HG02763 (cell line): ENCODE results near the gene SYT9.

Experiments used
- ATAC-seq: cut with Tn5 transposase; IDR thresholded peaks from one replicate; pipeline ENCODE4 v1.9.1; 2021; ENCODE audit warnings: mild to moderate bottlenecking, moderate library complexity; ENCODE audit not compliant: unreplicated experiment

The SYT9 gene

DNA sequence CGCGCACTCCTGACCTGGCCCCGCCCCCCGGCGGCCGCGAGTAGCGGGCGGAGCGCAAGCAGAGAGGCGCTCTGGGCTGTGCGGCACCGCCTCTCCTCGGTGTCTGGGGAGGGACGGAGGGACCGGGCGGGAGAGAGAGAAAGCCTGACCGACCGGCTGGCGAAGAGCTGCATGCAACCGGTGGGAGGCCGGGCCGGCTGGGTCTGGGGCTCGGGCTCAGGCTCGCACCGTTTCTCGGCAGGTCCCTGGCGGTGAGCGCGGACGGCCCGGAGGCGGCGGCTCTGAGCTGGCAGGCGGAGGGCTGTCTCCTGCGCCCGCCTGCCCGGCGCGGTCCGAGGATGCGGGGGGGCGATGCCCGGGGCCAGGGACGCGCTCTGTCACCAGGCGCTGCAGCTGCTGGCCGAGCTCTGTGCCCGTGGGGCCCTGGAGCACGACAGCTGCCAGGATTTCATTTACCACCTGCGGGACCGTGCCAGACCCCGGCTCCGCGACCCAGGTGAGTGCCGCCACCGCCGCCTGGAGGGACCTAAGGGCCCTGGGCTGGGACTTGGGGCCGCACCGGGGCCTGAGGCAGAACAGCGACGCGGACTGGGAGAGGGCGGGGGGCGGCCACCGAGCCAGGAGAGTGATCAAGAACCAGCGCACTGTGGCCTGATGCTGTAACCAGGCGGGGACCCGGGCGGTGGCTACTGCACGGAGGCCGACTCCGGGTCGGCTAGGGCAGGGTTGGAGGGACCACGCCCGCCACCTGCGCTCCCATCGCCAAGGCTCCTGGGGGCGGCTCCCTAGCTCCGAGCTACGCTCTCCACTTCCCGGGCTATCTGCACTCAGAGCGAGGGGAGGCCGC, at the start of gene SYT9:
TSS of gene SYT9 (plus strand) at position 69 of the 847 bp plus-strand sequence. CDS start at position 352, 283 bp downstream.
- ATAC-seq = no peak

- ATAC-seq = no peak
These were observed 49.3 kb upstream of the SYT9 start for GRCh38 chr11:7202412-7202811.

- no peak for ATAC-seq
These were observed 46.9 kb upstream of the SYT9 start for GRCh38 chr11:7204778-7205177.

- no peak for ATAC-seq
These were observed 43.3 kb upstream of the SYT9 start for GRCh38 chr11:7208391-7208790.

GRCh38 chr11:7219491-7219890, 32.2 kb upstream of the SYT9 start:
- ATAC-seq = no peak

- no peak for ATAC-seq
These were observed 31.1 kb upstream of the SYT9 start for GRCh38 chr11:7220636-7221035.

GRCh38 chr11:7222619-7223018, 29.1 kb upstream of the SYT9 start:
- ATAC-seq = no peak

GRCh38 chr11:7239877-7240276, 11.8 kb upstream of the SYT9 start:
- ATAC-seq = no peak

GRCh38 chr11:7245341-7245740, 6.4 kb upstream of the SYT9 start:
- no peak for ATAC-seq

- ATAC-seq = no peak
These were observed 5.5 kb upstream of the SYT9 start for GRCh38 chr11:7246179-7246578.

- ATAC-seq = no peak
These were observed 1.5 kb upstream of the SYT9 start for GRCh38 chr11:7250166-7250565.

DNA sequence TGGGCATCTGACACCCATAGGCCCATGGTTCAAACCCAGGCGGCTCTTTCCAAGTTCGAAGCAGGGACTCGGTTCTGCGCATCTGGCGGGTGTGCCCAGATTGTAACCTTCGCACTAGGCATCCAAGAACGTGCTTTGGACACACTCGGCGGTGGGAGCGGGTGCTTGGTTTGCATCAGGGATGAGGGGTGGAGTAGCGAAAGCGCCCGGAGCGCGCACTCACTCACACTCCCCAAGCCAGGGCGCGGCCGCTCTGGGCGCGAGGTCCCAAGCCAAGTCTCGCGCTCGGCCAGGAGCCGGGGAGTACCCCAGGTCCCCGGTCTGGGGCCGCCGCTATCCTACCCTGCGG, 243 bp upstream of the SYT9 start:
- no peak for ATAC-seq

- no peak for ATAC-seq
These were observed 1.0 kb downstream of the SYT9 start for GRCh38 chr11:7252683-7253213.

DNA sequence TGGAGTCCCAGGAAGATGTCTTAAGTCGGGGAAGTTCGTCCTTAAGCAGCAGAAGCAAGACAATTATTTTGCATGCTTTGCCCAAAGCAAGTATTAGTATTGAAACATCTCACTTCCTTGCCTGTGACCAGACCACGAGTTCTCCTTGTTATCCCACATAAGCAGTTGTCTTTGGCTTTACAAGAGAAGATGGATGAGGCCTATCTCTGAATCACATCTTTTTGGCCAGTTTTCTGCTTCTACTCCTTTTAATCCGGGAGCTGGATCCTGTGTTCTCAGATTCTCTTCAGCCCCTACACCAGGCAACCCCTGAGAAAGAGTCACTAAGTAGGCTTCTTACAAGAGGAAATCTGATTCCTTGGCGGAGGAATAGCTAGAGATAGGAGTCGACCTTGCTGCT, 2.1 kb downstream of the SYT9 start:
- ATAC-seq = no peak

DNA sequence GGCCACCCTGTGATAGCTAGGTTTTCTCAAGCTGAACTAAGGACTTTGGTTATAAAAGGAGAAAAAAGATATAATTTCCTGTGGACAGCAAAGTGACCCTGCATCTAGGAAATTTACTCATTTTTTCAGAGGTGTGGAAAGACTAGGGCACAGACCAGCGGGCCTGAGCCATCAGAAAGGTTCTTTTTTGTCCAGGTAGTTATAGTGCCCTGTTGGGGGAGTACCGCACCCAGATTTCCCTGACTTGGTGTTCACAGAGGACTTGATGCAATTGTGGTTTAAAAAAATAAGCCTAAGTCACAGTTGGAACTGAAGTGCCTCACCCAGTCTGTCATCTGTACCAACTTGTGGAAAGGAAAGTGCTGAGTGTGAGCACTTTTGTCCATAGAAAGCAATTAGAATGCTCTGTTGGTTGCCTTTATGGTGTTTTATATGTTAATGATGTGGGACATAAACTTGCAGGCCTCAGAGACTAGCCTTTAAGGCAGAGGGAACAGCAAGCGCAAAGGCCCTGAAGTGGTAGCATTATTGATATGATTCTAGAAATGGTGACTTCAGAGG, 3.1 kb downstream of the SYT9 start:
- ATAC-seq = no peak

DNA sequence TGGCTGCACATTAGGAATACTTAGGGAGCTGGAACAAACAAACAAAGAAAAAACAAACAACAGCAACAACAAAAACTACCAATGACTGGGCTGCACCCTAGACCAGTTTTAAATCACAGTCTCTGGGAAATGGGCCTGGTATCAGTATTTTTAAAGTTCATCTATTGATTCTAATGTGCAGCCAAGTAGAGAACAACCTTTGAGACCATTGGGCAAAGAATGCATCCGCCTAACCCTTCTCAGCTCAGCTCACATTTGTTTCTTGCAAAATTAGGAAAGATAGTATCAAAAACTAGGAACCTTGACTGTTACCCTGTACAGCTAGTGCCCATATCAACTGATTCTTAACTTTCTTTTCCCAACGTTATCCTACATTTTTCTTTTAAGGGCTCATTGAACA, 5.2 kb downstream of the SYT9 start:
- no peak for ATAC-seq

DNA sequence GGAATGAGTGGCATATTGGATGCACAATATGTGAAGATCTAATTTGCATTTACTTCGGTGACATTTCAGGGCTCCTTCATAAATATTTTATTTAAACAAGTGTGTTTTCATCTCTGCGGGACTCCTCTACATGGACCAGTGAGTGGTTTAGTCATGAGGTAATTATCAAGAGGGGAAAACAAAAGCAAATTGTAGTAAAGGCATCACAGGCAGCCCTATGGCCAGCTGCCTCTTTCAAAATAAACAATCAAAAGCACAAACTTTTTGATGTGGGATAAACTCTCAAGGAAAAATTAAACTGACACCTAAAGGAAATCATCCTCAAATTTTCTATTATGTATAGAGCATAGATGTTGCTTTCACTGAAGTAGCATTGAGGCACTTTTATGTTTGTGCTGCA, 6.0 kb downstream of the SYT9 start:
- no peak for ATAC-seq

DNA sequence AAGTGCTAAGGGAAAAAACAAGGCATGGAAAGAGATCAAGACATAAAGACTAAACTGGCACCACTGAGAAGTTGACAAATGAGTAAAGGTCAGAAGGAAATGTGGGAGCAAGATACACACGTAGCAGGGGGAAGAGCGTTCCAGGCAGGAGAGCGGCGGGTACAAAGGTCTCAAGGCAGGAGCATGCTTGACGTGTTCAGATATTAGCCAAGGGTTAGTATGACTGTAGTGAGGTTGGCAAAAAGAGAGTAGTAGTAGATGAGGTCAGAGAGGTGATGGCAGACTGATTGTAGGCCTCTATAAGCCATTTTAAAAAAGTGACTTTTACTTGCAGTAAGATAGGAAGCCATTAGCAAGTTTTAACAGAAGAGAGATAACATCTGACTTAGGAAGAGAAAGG, 9.9 kb downstream of the SYT9 start:
- no peak for ATAC-seq

DNA sequence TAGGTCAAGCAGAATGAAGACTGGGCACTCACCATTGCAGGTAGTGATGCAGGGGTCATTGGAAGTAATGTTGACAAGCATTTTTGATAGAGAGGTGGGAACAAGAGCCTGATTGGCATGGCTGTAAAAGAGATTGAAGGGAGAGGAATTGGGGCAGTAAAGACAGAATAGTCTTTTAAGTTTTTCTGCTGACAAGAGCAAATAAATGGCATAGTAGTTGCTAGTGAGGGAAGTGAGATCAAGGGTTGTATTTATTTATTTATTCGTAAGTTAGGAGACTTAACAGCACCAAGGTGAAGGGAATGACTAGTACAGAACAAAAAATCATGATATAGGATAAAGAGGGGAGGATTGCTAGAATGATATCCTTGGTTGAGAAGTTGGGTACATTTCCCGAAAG, 11.0 kb downstream of the SYT9 start:
- no peak for ATAC-seq

GRCh38 chr11:7263842-7264241, 12.1 kb downstream of the SYT9 start:
- no peak for ATAC-seq

- ATAC-seq = no peak
These were observed 17.1 kb downstream of the SYT9 start for GRCh38 chr11:7268758-7269157.

DNA sequence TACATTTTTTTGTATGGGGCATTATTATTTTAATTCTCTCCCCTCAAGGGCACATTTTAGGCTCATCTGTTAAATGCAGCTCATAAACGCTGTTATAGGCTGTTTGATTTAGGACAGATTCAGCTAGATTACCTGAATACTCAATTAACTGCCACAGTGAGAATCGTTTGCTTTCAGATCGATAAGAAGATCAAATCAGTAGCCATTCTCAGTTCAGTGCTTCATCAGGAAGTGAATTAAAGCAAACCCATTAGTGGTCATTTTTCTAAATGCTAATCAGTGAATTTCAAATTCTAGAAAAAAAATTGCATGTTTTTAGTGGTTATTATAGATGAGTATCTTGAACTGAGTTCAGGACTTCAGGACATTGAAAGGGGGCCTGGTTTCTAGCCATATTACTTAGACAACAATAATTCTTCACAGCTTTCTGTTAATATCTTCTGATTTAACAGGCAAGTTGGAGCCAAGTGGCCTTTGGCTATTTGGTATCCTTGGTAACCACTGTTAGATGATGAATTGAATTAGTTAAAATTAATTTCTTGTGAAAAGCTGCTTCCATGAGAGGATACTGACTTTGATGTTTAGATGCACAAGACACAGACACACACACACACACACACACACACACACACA, 18.6 kb downstream of the SYT9 start:
- ATAC-seq = no peak
